Measurements from ENCODE around the gene PZP. TPM values are rescaled to one million over a fixed set of nuclear protein-coding genes. Genes with fewer than 3 reads are reported as not detected.

PZP gene
- total and polyA plus RNA-seq, 2 of the 8 experiments (the other 6 are each of a cell fraction or from before 2014, with no cell fraction given): 0.08 TPM; not detected in 1

DNA sequence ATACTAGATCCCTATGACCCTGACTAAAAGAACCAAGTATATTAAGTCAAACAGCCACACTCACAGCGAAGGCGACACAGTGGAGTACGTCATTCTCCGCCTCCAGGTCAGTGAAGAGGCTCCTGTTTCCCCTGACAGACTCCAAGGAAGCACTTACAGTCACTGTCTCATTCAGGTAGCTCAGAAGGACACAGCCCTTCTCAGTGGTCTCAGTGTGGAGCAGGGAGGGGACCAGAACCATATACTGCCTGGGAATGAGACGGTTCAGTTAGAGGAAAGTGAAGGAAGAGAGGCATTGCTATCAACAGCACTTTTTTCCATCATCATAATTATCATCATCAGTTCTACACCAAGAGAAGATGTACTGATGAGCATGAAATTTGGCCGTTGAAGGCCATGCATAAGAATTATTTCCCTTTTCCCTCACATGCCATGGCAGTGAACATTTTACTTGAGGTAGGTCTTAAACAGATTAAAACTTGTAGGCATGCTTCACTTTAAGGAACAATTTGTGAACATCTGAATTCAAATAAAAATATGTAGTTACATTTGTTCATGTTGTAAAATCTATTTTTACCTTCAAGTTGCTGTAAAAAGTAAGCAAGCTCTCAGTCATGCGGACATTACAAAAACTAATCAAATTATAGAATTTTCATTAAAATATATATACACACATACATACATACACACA, 94.8 kb downstream of the PZP start (continued):
- TF ChIP-seq CHD7 (IDR thresholded peaks at IDR 0.05; ENCODE audit: insufficient replicate concordance, low read length) (no peak), EZH2 (IDR thresholded peaks at IDR 0.05; ENCODE audit: low read depth, low read length, severe bottlenecking) (no peak), SIX5 (IDR thresholded peaks at IDR 0.05; ENCODE audit: low read depth, low read length) (no peak), GTF2F1 (IDR thresholded peaks at IDR 0.05; ENCODE audit: borderline replicate concordance, low read depth, low read length) (no peak), SP1 (IDR thresholded peaks at IDR 0.05; ENCODE audit: low read depth, low read length) (no peak), POLR2A (IDR thresholded peaks at IDR 0.05; ENCODE audit: control extremely low read depth in 1 of 2, low read depth in 2 of 2, low read length in 2 of 2) (no peak), JUN (IDR thresholded peaks at IDR 0.05; ENCODE audit: low read depth, low read length) (no peak), SRF (IDR thresholded peaks at IDR 0.05; ENCODE audit: low read depth, low read length) (no peak), HDAC2 (IDR thresholded peaks at IDR 0.05; ENCODE audit: borderline replicate concordance in 1 of 2, low read depth in 2 of 2, low read length in 2 of 2) (no peak)
